HepG2 (cell line): Measurements from ENCODE around the gene TANGO6. TPM values are rescaled to one million over a fixed set of nuclear protein-coding genes. Genes with fewer than 3 reads are reported as not detected.
A peak's percentile ranks its signal among the peaks of the same experiment; 100 is the strongest.

ENCODE experiments used
- DPF2 ChIP-seq: sonication (generic); formaldehyde crosslinking; IDR thresholded peaks from 2 replicates; pipeline ENCODE4 v1.4.0; 2020; ENCODE audit warnings: mild to moderate bottlenecking, low read depth, missing genetic modification reagents, borderline replicate concordance
- FLYWCH1 ChIP-seq: sonication (generic); formaldehyde crosslinking; IDR thresholded peaks from 2 replicates; pipeline ENCODE4 v1.8.1; 2023; ENCODE audit warnings: mild to moderate bottlenecking, missing genetic modification reagents
- IKZF1 ChIP-seq: fragments of 450-650 bp; IDR thresholded peaks from 2 replicates; pipeline ENCODE4 v1.7.1; 2016
- IRF2 ChIP-seq: IDR thresholded peaks from 2 replicates; pipeline ENCODE4 v1.6.1; 2018; ENCODE audit warnings: missing genetic modification reagents, missing compliant biosample characterization
- KLF15 ChIP-seq: sonication (generic); formaldehyde crosslinking; IDR thresholded peaks from 2 replicates; pipeline ENCODE4 v1.8.1; 2023; ENCODE audit warnings: borderline replicate concordance, mild to moderate bottlenecking, inconsistent platforms, missing genetic modification reagents, mixed read lengths
- POLR2A ChIP-seq, 2 experiments: IDR thresholded peaks; 2 replicates each; pipeline ENCODE4 v1.6.1; 2011; ENCODE audit warnings: low read depth in 2 of 2, low read length in 2 of 2, mild to moderate bottlenecking in 1 of 2, moderate library complexity in 1 of 2; ENCODE audit not compliant: insufficient read depth in 1 of 2
- SP5 ChIP-seq: IDR thresholded peaks from 2 replicates; pipeline ENCODE4 v1.6.1; 2016; ENCODE audit warnings: low read depth, borderline replicate concordance
- U2AF1 ChIP-seq: fragments of 200-400 bp; formaldehyde crosslinking; optimal IDR thresholded peaks from 2 replicates; pipeline ENCODE3; 2017; ENCODE audit warnings: mild to moderate bottlenecking, low read depth, low read length
- ZMYM3 ChIP-seq: sonication (generic); formaldehyde crosslinking; IDR thresholded peaks from 2 replicates; pipeline ENCODE4 v1.5.1; 2020; ENCODE audit warnings: mild to moderate bottlenecking, missing genetic modification reagents
- ZNF569 ChIP-seq: sonication (generic); formaldehyde crosslinking; IDR thresholded peaks from 2 replicates; pipeline ENCODE4 v1.5.0; 2020; ENCODE audit warnings: mild to moderate bottlenecking, missing genetic modification reagents, moderate library complexity, borderline replicate concordance
- ZNF572 ChIP-seq: sonication (generic); formaldehyde crosslinking; IDR thresholded peaks from 2 replicates; pipeline ENCODE4 v1.5.1; 2020; ENCODE audit warnings: mild to moderate bottlenecking, missing genetic modification reagents
- ZNF775 ChIP-seq: sonication (generic); formaldehyde crosslinking; IDR thresholded peaks from 2 replicates; pipeline ENCODE4 v1.4.0; 2020; ENCODE audit warnings: missing genetic modification reagents, mild to moderate bottlenecking, moderate library complexity, borderline replicate concordance
- polyA plus RNA-seq, 8 experiments: library from polyadenylated mRNA; depleted of rRNA in 3 of 8; stranded (reverse) in 7 of 8; unstranded in 1 of 8; fragments of >200 nt; fragmentation: Illumina TruSeq in 4 of 8; extraction: Trizol in 4 of 8; gene quantifications; 2 replicates each; pipeline versions ENCODE4 v1.2.1 to v1.2.3, GENCODE V29; 2011 to 2016; ENCODE audit warnings: low read depth in 4 of 8, missing spikeins in 1 of 8, mixed read lengths in 1 of 8; ENCODE audit not compliant: insufficient read depth in 1 of 8
- total RNA-seq, 5 experiments: library from RNA; depleted of rRNA; stranded (reverse); fragments of >200 nt; fragmentation: Illumina TruSeq; extraction: Trizol; gene quantifications; 2 replicates each; pipeline ENCODE4 v1.2.3, GENCODE V29; 2016; ENCODE audit warnings: low read depth in 1 of 5
- TF ChIP-seq, protein P1 (sequence below): IDR thresholded peaks from 2 replicates; pipeline ENCODE4 v1.6.1; 2016; ENCODE audit warnings: mild to moderate bottlenecking, missing biosample characterization, missing genetic modification reagents
- TF ChIP-seq, protein P2 (sequence below): sonication (generic); formaldehyde crosslinking; IDR thresholded peaks from 2 replicates; pipeline ENCODE4 v1.4.0; 2020; ENCODE audit warnings: missing genetic modification reagents
- TF ChIP-seq, protein P3 (sequence below): sonication (generic); formaldehyde crosslinking; IDR thresholded peaks from 2 replicates; pipeline ENCODE4 v1.8.1; 2023; ENCODE audit warnings: mild to moderate bottlenecking, missing genetic modification reagents, borderline replicate concordance
- TF ChIP-seq, protein P4 (sequence below): sonication (generic); formaldehyde crosslinking; IDR thresholded peaks from 2 replicates; pipeline ENCODE4 v1.8.1; 2023; ENCODE audit warnings: missing genetic modification reagents, inconsistent platforms, borderline replicate concordance
- TF ChIP-seq, protein P5 (sequence below): fragments of 450-650 bp; IDR thresholded peaks from 2 replicates; pipeline ENCODE4 v1.6.1; 2016
- TF ChIP-seq, protein P6 (sequence below): sonication (generic); formaldehyde crosslinking; IDR thresholded peaks from 2 replicates; pipeline ENCODE4 v1.4.0; 2020; ENCODE audit warnings: missing genetic modification reagents; ENCODE audit errors: not compliant biosample characterization
- TF ChIP-seq, protein P7 (sequence below): IDR thresholded peaks from 2 replicates; pipeline ENCODE4 v1.6.1; 2016

TANGO6 gene
- total and polyA plus RNA-seq, 2 of the 13 experiments (the other 11 are each of a cell fraction or from before 2014, with no cell fraction given): 7.2 to 13.3 TPM

DNA sequence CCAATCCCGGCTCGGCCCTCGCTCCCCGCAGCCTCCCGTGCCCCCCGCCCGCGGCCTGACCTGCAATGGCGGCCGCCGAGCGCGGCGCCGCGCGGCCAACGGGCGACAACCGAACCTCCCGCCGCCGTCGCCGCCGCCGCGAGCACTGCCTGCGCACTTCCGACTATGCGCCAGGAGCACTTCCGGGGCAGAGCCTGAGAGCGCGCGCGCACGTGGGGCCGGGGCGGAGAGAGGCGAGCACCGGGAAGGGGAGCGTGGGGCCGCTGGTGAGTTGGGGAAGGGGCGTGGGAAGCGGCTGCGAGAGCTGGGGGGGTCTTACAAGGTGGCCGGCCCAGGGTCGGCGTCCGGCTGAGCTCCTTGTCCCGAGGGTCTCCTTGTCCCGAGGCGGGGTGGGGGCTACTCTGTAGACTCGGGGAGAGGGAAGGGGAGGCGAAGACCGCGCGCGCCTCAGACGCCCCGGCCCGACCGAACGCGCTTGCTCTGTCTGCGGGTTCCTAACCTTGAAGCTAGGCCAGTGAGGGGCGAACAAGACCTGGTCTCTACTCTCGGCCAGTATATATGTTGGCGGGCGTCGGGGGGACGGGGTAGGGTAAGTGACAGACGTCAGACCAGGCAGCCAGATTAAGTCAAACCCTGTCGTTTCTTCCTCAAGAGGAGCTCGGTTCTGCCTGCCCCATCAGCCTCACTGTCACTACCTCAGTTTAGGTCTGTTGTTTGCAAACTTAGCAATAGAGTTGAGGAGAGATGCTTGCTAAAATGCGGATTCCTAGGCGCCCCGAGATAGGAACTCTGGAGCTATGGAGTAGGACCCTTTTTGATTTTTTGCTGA is 289.3 kb downstream of the TANGO6 start, which contains the start of the genes CHTF8 and UTP4 (continued):
- TF ChIP-seq, protein P1, sequence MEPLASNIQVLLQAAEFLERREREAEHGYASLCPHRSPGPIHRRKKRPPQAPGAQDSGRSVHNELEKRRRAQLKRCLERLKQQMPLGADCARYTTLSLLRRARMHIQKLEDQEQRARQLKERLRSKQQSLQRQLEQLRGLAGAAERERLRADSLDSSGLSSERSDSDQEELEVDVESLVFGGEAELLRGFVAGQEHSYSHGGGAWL (CRISPR knock-in tag): peak; percentile 93
- TF ChIP-seq, protein P2, sequence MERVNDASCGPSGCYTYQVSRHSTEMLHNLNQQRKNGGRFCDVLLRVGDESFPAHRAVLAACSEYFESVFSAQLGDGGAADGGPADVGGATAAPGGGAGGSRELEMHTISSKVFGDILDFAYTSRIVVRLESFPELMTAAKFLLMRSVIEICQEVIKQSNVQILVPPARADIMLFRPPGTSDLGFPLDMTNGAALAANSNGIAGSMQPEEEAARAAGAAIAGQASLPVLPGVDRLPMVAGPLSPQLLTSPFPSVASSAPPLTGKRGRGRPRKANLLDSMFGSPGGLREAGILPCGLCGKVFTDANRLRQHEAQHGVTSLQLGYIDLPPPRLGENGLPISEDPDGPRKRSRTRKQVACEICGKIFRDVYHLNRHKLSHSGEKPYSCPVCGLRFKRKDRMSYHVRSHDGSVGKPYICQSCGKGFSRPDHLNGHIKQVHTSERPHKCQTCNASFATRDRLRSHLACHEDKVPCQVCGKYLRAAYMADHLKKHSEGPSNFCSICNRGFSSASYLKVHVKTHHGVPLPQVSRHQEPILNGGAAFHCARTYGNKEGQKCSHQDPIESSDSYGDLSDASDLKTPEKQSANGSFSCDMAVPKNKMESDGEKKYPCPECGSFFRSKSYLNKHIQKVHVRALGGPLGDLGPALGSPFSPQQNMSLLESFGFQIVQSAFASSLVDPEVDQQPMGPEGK (CRISPR knock-in tag): peak; percentile 46; the same call in 1 of the 2 replicates
- TF ChIP-seq, protein P3, sequence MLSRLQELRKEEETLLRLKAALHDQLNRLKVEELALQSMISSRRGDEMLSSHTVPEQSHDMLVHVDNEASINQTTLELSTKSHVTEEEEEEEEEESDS (CRISPR knock-in tag): no peak
- peak; percentile 50; the same call in 1 of the 2 replicates for TF ChIP-seq SP5 (CRISPR knock-in tag)
- TF ChIP-seq DPF2 (CRISPR knock-in tag): peak; percentile 42; the same call in 1 of the 2 replicates
- TF ChIP-seq, protein P4, sequence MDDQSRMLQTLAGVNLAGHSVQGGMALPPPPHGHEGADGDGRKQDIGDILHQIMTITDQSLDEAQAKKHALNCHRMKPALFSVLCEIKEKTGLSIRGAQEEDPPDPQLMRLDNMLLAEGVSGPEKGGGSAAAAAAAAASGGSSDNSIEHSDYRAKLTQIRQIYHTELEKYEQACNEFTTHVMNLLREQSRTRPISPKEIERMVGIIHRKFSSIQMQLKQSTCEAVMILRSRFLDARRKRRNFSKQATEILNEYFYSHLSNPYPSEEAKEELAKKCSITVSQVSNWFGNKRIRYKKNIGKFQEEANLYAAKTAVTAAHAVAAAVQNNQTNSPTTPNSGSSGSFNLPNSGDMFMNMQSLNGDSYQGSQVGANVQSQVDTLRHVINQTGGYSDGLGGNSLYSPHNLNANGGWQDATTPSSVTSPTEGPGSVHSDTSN: no peak
- TF ChIP-seq ZMYM3 (CRISPR knock-in tag): 0 out of 2 replicates have a peak, but pooled peaks have one; percentile 36
- TF ChIP-seq, protein P5, sequence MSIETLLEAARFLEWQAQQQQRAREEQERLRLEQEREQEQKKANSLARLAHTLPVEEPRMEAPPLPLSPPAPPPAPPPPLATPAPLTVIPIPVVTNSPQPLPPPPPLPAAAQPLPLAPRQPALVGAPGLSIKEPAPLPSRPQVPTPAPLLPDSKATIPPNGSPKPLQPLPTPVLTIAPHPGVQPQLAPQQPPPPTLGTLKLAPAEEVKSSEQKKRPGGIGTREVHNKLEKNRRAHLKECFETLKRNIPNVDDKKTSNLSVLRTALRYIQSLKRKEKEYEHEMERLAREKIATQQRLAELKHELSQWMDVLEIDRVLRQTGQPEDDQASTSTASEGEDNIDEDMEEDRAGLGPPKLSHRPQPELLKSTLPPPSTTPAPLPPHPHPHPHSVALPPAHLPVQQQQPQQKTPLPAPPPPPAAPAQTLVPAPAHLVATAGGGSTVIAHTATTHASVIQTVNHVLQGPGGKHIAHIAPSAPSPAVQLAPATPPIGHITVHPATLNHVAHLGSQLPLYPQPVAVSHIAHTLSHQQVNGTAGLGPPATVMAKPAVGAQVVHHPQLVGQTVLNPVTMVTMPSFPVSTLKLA: peak; percentile 93
- TF ChIP-seq IKZF1: no peak
- TF ChIP-seq U2AF1: no peak
- no peak for TF ChIP-seq ZNF775
- TF ChIP-seq KLF15: peak; percentile 34; the same call in 1 of the 2 replicates
- TF ChIP-seq ZNF569 (CRISPR knock-in tag): no peak
- no peak for TF ChIP-seq FLYWCH1 (CRISPR knock-in tag)
- TF ChIP-seq, protein P6, sequence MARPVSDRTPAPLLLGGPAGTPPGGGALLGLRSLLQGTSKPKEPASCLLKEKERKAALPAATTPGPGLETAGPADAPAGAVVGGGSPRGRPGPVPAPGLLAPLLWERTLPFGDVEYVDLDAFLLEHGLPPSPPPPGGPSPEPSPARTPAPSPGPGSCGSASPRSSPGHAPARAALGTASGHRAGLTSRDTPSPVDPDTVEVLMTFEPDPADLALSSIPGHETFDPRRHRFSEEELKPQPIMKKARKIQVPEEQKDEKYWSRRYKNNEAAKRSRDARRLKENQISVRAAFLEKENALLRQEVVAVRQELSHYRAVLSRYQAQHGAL (CRISPR knock-in tag): peak; percentile 17
- peak in 1 of 2 experiments; percentile 94; a peak in 3 of 4 replicates for TF ChIP-seq POLR2A (IDR thresholded peaks at IDR 0.05; ENCODE audit: insufficient read depth in 1 of 2, low read depth in 2 of 2, low read length in 2 of 2)
- TF ChIP-seq IRF2: 0 out of 2 replicates have a peak, but pooled peaks have one; percentile 21
- TF ChIP-seq ZNF572 (CRISPR knock-in tag): no peak
- TF ChIP-seq, protein P7, sequence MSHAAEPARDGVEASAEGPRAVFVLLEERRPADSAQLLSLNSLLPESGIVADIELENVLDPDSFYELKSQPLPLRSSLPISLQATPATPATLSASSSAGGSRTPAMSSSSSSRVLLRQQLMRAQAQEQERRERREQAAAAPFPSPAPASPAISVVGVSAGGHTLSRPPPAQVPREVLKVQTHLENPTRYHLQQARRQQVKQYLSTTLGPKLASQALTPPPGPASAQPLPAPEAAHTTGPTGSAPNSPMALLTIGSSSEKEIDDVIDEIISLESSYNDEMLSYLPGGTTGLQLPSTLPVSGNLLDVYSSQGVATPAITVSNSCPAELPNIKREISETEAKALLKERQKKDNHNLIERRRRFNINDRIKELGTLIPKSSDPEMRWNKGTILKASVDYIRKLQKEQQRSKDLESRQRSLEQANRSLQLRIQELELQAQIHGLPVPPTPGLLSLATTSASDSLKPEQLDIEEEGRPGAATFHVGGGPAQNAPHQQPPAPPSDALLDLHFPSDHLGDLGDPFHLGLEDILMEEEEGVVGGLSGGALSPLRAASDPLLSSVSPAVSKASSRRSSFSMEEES (CRISPR knock-in tag): peak; percentile 49; the same call in 1 of the 2 replicates
